Activated CD8-positive, alpha-beta T cell treated with anti-CD3 and anti-CD28 coated beads for 36 hours (primary cell): ENCODE data around the gene BPIFB2. TPM values are rescaled to one million over a fixed set of nuclear protein-coding genes. Genes with fewer than 3 reads are reported as not detected.

Source experiments
- ATAC-seq: fragments of 200-7000 bp; cut with Tn5 transposase; one replicate; pipeline ENCODE4 v1.10.0; 2021; ENCODE audit warnings: mild to moderate bottlenecking, moderate library complexity
- CTCF ChIA-PET: fragments of 350-600 bp; sonication (Branson Sonifier 250); formaldehyde crosslinking; loops from one replicate; lab custom pipeline; 2021; ENCODE audit warnings: antibody characterized with exemption; lab: Charles Lee
- POLR2A ChIA-PET: fragments of 350-600 bp; sonication (Branson Sonifier 250); formaldehyde crosslinking; loops from one replicate; lab custom pipeline; 2021; ENCODE audit warnings: antibody characterized with exemption; lab: Charles Lee
- DNase-seq: peaks from one replicate; pipeline ENCODE4 v3.0.0-alpha.2; 2020
- H3K27ac Mint-ChIP-seq: one replicate; pipeline ENCODE4 v1.8.0; 2021; ENCODE audit warnings: mild to moderate bottlenecking, mixed read lengths
- H3K27me3 Mint-ChIP-seq: one replicate; pipeline ENCODE4 v1.8.0; 2021; ENCODE audit warnings: mixed read lengths
- H3K36me3 Mint-ChIP-seq: one replicate; pipeline ENCODE4 v1.8.0; 2021; ENCODE audit warnings: low read depth, mixed read lengths
- H3K4me1 Mint-ChIP-seq: one replicate; pipeline ENCODE4 v1.8.0; 2021; ENCODE audit warnings: low read depth, mixed read lengths
- H3K4me3 Mint-ChIP-seq: one replicate; pipeline ENCODE4 v1.8.0; 2021; ENCODE audit warnings: mild to moderate bottlenecking, moderate library complexity, mixed read lengths
- H3K9me3 Mint-ChIP-seq: one replicate; pipeline ENCODE4 v1.8.0; 2021; ENCODE audit warnings: mixed read lengths
- intact Hi-C: fragments of 100-400 bp; cut with micrococcal nuclease; formaldehyde crosslinking; loops from one replicate; pipeline ENCODE4 v1.10.0; 2022
- total RNA-seq, 2 experiments: library from RNA; stranded (reverse); gene quantifications; one replicate each; pipeline ENCODE4 v1.2.3, GENCODE V29; 2021
- TF ChIP-seq, protein P1 (sequence below): fragments of 200-600 bp; IDR thresholded peaks from one replicate; pipeline ENCODE4 v1.8.0; 2022; ENCODE audit warnings: antibody characterized with exemption, mild to moderate bottlenecking

BPIFB2 gene
- total RNA-seq, 2 experiments from 2014 or later = not detected

DNA sequence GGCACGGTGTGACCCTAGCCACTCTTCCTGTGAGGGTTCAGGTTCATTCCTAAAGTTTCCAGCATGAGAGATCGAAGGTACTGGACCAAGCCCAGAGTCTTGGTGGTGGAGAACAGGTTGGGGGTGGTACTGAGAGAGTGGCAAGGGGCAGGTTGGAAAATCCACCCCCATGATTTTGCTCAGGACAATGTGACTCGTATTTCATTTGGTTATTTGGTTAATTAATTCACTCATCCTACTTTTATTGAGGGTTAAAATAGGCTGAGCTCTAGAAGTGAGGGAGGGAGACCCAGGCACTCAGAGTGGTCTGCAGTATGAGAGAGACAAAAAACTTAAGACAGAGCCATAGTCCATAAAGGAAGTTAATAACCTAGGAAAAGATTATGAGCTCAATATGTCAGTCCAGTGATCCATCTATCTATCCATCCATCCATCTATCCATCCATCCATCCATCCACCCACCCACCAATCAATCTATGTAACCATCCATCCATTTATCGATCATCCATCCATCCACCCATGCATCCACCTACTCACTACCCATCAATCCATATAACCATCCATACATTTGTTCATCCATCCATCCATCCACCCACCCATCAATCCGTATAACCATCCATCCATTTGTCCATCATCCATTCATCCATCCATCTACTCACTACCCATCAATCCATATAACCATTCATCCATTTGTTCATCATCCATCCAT, 17.3 kb downstream of the BPIFB2 start:
- ChIA-PET POLR2A (no interaction called here), CTCF (no interaction called here)
- no peaks in the 10 kb centered on the region for H3K4me1 Mint-ChIP-seq
- DNase-seq = no peak
- TF ChIP-seq, protein P1, sequence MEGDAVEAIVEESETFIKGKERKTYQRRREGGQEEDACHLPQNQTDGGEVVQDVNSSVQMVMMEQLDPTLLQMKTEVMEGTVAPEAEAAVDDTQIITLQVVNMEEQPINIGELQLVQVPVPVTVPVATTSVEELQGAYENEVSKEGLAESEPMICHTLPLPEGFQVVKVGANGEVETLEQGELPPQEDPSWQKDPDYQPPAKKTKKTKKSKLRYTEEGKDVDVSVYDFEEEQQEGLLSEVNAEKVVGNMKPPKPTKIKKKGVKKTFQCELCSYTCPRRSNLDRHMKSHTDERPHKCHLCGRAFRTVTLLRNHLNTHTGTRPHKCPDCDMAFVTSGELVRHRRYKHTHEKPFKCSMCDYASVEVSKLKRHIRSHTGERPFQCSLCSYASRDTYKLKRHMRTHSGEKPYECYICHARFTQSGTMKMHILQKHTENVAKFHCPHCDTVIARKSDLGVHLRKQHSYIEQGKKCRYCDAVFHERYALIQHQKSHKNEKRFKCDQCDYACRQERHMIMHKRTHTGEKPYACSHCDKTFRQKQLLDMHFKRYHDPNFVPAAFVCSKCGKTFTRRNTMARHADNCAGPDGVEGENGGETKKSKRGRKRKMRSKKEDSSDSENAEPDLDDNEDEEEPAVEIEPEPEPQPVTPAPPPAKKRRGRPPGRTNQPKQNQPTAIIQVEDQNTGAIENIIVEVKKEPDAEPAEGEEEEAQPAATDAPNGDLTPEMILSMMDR = no peak
- H3K27ac Mint-ChIP-seq = no peak overlapping the region
- no peak for ATAC-seq
- no peaks in the 10 kb centered on the region for H3K36me3 Mint-ChIP-seq
- H3K9me3 Mint-ChIP-seq = no peaks in the 10 kb centered on the region
- H3K4me3 Mint-ChIP-seq = no peak overlapping the region
- intact Hi-C loops = no loop called here
- H3K27me3 Mint-ChIP-seq = no peaks in the 10 kb centered on the region

DNA sequence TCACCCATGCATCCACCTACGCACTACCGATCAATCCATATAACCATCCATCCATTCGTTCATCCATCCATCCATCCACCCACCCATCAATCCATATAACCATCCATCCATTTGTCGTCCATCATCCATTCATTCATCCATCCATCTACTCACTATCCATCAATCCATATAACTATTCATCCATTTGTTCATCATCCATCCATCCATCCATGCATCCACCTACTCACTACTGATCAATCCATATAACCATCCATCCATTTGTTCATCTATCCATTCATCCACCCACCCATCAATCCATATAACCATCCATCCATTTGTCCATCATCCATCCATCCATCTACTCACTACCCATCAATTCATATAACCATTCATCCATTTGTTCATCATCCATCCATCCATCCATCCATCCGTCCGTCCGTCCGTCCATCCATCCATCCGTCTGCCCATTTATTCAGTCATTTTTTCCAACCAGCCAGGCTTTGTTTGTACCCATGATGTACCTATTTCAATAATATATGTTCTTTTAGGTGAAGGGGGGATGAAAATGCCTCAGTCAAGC, 17.9 kb downstream of the BPIFB2 start:
- Mint-ChIP-seq H3K36me3 (no peaks in the 10 kb centered on the region), H3K27ac (no peak overlapping the region), H3K4me1 (no peaks in the 10 kb centered on the region), H3K27me3 (no peaks in the 10 kb centered on the region), H3K4me3 (no peak overlapping the region), H3K9me3 (no peaks in the 10 kb centered on the region)
- TF ChIP-seq, protein P1 = no peak
- intact Hi-C loops = no loop called here
- ATAC-seq = no peak
- ChIA-PET CTCF (no interaction called here), POLR2A (no interaction called here)
- DNase-seq = no peak

DNA sequence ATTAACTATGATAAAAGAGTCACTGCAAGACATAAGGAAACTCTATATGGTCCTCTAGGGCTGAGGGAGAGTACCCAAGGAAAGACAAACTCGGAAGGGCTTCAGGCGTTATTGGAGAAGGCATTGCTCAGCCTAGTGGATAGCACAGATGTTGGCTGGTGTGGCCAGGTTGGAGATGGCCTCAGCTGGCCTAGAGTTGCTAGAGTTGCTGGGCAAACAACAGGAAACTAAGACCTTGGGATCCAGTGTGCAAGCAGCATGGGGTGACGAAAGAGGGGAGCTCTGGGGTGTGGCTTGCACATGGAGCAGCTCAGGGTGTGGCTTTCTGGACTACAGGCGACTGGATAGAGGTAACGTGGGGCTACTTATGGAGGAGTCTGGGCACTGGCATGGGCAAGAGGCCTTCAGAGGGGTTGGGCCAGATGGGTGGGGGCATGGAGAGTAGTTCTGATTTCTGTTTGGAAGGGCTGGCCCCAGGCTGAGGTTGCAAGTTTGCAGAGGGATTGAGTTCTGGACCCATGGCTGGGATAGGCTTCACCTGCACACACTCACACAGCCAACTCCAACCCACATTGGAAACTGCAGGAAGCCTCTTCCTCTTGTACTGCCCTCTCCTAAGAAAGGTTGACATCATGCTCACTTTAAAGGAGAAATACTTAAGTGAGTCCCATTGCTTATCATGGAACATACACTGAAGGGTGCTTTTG, 18.7 kb downstream of the BPIFB2 start:
- no peaks in the 10 kb centered on the region for H3K9me3 Mint-ChIP-seq
- TF ChIP-seq, protein P1 = no peak
- no peaks in the 10 kb centered on the region for H3K27me3 Mint-ChIP-seq
- no peaks in the 10 kb centered on the region for H3K4me1 Mint-ChIP-seq
- ATAC-seq = no peak
- H3K4me3 Mint-ChIP-seq = no peak overlapping the region
- ChIA-PET CTCF (no interaction called here), POLR2A (no interaction called here)
- no peak for DNase-seq
- H3K27ac Mint-ChIP-seq = no peak overlapping the region
- no peaks in the 10 kb centered on the region for H3K36me3 Mint-ChIP-seq
- intact Hi-C loops = no loop called here

DNA sequence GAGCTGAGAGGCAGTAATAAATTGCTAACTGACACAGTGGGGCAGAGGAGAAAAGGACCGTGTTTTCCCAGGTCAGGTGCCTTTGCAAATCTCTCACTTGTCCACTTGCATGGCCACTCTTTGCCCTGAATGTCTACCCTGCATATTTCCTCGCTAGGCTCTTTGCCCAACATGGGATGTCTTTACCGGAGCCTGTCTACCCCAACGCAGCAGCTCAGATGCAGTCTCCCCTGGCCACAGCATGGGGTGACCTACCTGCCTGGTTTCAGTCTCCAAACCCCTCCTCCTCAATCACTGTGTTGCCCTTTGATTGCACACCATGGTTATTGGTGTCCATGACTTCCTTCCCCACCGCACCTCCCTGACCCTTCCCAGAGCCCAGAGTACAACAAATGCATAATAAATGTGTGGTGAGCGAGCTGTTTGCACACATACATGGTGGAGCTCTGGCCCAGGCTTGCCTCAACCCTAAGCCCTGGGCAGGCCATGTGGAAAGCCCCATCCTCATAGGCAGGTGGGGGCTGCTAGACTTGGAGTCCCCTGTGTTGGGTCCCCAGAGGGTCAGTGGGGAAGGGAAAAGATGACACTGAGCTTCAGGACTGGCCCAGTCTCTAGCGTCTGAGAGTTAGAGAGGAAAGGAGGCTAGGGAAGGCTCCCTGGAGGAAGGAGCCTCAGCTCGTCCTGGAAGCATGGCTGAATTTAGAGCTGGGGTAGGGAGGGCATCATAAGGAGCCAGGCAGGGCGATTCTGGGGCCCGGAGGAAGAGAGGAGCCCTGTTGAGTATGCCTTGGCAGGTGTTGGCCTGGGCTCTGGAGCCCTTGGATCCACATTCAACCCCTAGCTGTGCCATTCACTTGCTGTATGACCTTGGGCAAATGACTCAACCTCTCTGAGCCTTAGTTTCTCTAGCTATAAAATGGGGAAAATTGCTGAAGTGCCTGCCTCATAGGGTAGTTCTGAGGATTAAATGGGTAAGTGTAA, 19.6 kb downstream of the BPIFB2 start:
- H3K27ac Mint-ChIP-seq = no peak overlapping the region
- POLR2A ChIA-PET = no interaction called here
- H3K4me1 Mint-ChIP-seq = no peaks in the 10 kb centered on the region
- ATAC-seq = no peak
- DNase-seq = no peak
- intact Hi-C loops = no loop called here
- no peaks in the 10 kb centered on the region for H3K36me3 Mint-ChIP-seq
- CTCF ChIA-PET = no interaction called here
- no peak overlapping the region for H3K4me3 Mint-ChIP-seq
- no peaks in the 10 kb centered on the region for H3K27me3 Mint-ChIP-seq
- TF ChIP-seq, protein P1 = no peak
- no peaks in the 10 kb centered on the region for H3K9me3 Mint-ChIP-seq
